Calu3 (cell line): Measurements from ENCODE around the gene SLC7A11. TPM values are rescaled to one million over a fixed set of nuclear protein-coding genes. Genes with fewer than 3 reads are reported as not detected.

ENCODE experiments used
- BruUV-seq: library from RNA; stranded (reverse); fragments of 400-500 nt; replicated peaks from 2 replicates; lab custom pipeline; 2021; lab: Mats Ljungman, UMichigan
- CTCF ChIA-PET: fragments of 300-600 bp; sonication (Branson Sonifier 250); formaldehyde crosslinking; loops from one replicate; lab custom pipeline; 2022; ENCODE audit warnings: antibody characterized with exemption; lab: Charles Lee
- DNase-seq: peaks from one replicate; pipeline ENCODE4 v3.0.0; 2022
- H3K27ac Mint-ChIP-seq: one replicate; pipeline ENCODE4 v1.8.0; 2022; ENCODE audit warnings: mixed read lengths; ENCODE audit not compliant: unreplicated experiment
- H3K27me3 Mint-ChIP-seq: one replicate; pipeline ENCODE4 v1.8.0; 2022; ENCODE audit warnings: mixed read lengths; ENCODE audit not compliant: unreplicated experiment
- H3K36me3 Mint-ChIP-seq: one replicate; pipeline ENCODE4 v1.8.0; 2022; ENCODE audit warnings: mild to moderate bottlenecking, moderate library complexity, mixed read lengths; ENCODE audit not compliant: insufficient read depth, unreplicated experiment
- H3K4me1 Mint-ChIP-seq: one replicate; pipeline ENCODE4 v1.8.0; 2022; ENCODE audit warnings: mild to moderate bottlenecking, low read depth, mixed read lengths; ENCODE audit not compliant: unreplicated experiment
- H3K4me3 Mint-ChIP-seq: one replicate; pipeline ENCODE4 v1.8.0; 2022; ENCODE audit warnings: mild to moderate bottlenecking, low read depth, moderate library complexity, mixed read lengths; ENCODE audit not compliant: unreplicated experiment
- H3K9me3 Mint-ChIP-seq: one replicate; pipeline ENCODE4 v1.8.0; 2022; ENCODE audit warnings: low read depth, mixed read lengths; ENCODE audit not compliant: unreplicated experiment
- intact Hi-C: fragments of 100-400 bp; cut with micrococcal nuclease; formaldehyde crosslinking; loops from one replicate; pipeline ENCODE4 v1.10.0; 2022; ENCODE audit not compliant: unreplicated experiment
- total RNA-seq: library from RNA; stranded (reverse); gene quantifications from 2 replicates; pipeline ENCODE4 v1.2.3, GENCODE V29; 2022
- TF ChIP-seq, protein P1 (sequence below): fragments of 200-600 bp; IDR thresholded peaks from one replicate; pipeline ENCODE4 v1.8.0; 2022; ENCODE audit warnings: antibody characterized with exemption; ENCODE audit not compliant: unreplicated experiment

Gene SLC7A11
- total RNA-seq, 1 experiment from 2014 or later, result 49.4 TPM

DNA sequence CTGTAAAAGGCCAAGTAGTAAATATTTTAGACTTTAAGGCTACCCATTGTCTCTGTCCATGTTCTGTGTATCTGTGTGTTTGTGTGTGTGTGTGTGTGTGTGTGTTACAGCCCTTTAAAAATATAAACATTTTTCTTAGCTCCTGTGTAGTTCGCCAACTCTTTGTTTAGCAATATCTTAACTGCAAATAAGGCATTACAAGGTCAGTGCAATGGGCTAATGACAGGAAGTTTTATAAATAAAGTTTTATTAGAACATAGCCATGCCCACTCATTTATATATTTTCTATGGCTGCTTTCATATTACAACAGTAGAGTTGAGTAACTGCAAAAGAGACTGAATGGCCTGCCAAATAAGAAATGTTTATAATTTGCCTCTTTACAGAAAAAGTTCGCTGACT lies 5.9 kb upstream of the SLC7A11 start:
- TF ChIP-seq, protein P1, sequence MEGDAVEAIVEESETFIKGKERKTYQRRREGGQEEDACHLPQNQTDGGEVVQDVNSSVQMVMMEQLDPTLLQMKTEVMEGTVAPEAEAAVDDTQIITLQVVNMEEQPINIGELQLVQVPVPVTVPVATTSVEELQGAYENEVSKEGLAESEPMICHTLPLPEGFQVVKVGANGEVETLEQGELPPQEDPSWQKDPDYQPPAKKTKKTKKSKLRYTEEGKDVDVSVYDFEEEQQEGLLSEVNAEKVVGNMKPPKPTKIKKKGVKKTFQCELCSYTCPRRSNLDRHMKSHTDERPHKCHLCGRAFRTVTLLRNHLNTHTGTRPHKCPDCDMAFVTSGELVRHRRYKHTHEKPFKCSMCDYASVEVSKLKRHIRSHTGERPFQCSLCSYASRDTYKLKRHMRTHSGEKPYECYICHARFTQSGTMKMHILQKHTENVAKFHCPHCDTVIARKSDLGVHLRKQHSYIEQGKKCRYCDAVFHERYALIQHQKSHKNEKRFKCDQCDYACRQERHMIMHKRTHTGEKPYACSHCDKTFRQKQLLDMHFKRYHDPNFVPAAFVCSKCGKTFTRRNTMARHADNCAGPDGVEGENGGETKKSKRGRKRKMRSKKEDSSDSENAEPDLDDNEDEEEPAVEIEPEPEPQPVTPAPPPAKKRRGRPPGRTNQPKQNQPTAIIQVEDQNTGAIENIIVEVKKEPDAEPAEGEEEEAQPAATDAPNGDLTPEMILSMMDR, result no peak
- CTCF ChIA-PET, result no interaction called here
- Mint-ChIP-seq H3K27me3 (no peaks in the 10 kb centered on the region), H3K4me1 (peaks cover 10% of the 10 kb centered on the region), H3K36me3 (no peaks in the 10 kb centered on the region), H3K4me3 (no peak overlapping the region), H3K27ac (no peak overlapping the region), H3K9me3 (peaks cover 2% of the 10 kb centered on the region)
- BruUV-seq, result no TSS peak
- DNase-seq, result no peak
- intact Hi-C loops, result no loop called here

DNA sequence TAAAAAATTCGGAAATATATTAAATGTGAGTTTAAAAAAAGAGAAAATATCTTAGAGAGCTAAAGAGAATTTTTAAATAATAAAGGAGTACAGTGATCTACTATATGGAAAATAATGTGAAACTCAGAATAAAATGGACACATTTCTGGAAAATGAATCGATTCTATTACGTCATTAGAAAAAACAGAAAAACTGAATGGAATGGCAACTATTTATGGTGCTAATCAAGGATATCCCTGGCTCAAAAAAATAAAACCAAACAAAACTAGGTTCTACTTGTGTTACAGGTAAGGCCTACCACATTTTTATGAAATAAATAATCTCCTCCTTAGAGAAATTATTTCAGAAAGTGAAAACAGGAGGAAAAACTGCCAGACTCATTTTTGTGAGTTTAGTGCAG lies 5.5 kb upstream of the SLC7A11 start:
- Mint-ChIP-seq H3K4me1 (peaks cover 6% of the 10 kb centered on the region), H3K4me3 (no peak overlapping the region), H3K27me3 (no peaks in the 10 kb centered on the region), H3K27ac (no peak overlapping the region), H3K9me3 (peaks cover 2% of the 10 kb centered on the region), H3K36me3 (no peaks in the 10 kb centered on the region)
- no TSS peak for BruUV-seq
- TF ChIP-seq, protein P1, result no peak
- intact Hi-C loops, result no loop called here
- CTCF ChIA-PET, result interaction anchor here (0.7 to 0.9 kb wide), 3 partner anchors 16 to 542 kb away, joined by 3 to 6 read pairs (median 6); no protein-coding TSS in a partner anchor
- no peak for DNase-seq

DNA sequence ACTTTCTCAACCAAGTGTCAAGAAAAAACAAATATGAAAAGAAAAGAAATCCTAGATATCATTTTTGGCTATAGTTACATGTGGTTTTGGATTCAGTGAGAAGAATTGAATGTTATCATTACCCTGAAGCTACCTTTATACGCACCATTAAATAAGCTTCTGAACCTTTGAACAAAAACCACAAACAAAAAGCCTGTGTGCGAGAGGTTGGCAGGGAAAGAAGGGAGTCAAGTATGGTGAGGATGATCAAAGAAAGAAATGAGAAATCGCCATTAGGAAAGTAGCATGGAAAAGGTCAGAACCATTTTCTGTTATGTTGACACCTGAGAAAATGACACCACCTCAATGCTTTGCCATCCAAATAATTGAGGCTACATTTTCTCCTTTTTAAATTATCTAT lies 1.2 kb upstream of the SLC7A11 start:
- H3K4me3 Mint-ChIP-seq, result no peak overlapping the region
- intact Hi-C loops, result loop anchor here (2.0 kb wide), 2 partner anchors 45 to 251 kb away; no protein-coding TSS in a partner anchor
- CTCF ChIA-PET, result interaction anchor here (1.7 kb wide), 1 partner anchor 252 kb away, joined by 10 read pairs; no protein-coding TSS in a partner anchor
- H3K27ac Mint-ChIP-seq, result peak overlapping the region; percentile 99
- H3K36me3 Mint-ChIP-seq, result peaks cover 42% of the 10 kb centered on the region
- TF ChIP-seq, protein P1, result no peak
- no TSS peak for BruUV-seq
- no peak for DNase-seq
- H3K27me3 Mint-ChIP-seq, result no peaks in the 10 kb centered on the region
- no peaks in the 10 kb centered on the region for H3K4me1 Mint-ChIP-seq
- H3K9me3 Mint-ChIP-seq, result no peaks in the 10 kb centered on the region

DNA sequence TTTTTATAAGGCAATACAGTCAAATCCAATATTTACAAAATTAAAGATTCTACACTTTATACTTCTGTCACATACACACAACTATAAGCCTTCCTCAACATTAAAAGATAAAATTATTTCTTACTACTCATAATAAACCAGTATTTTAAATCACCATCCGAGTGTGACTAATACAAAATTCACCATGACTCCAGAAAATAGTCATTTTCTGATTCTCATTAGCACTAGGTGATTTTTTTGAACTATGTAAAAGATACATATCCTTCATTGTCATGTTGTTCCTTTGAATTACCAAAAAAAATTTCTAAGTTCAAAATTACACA lies 646 bp upstream of the SLC7A11 start:
- Mint-ChIP-seq H3K4me1 (no peaks in the 10 kb centered on the region), H3K27ac (peak overlapping the region; percentile 99), H3K4me3 (no peak overlapping the region), H3K36me3 (peaks cover 44% of the 10 kb centered on the region), H3K27me3 (no peaks in the 10 kb centered on the region), H3K9me3 (no peaks in the 10 kb centered on the region)
- TSS peak; percentile 68 for BruUV-seq
- CTCF ChIA-PET, result interaction anchor here (0.7 to 1.7 kb wide), 5 partner anchors 27 to 252 kb away, joined by 3 to 10 read pairs (median 4); no protein-coding TSS in a partner anchor
- TF ChIP-seq, protein P1, result no peak
- DNase-seq, result no peak
- intact Hi-C loops, result loop anchor here (1.0 to 2.0 kb wide), 3 partner anchors 44 to 252 kb away; no protein-coding TSS in a partner anchor
